GM19463 (cell line): ENCODE data around the gene KRT35.

Experiments used
- ATAC-seq: cut with Tn5 transposase; IDR thresholded peaks from one replicate; pipeline ENCODE4 v1.9.1; 2021; ENCODE audit warnings: mild to moderate bottlenecking, moderate library complexity; ENCODE audit not compliant: unreplicated experiment

The KRT35 gene

GRCh38 chr17:41490000-41490990, 9.3 kb upstream of the KRT35 start:
- ATAC-seq, result no peak

DNA sequence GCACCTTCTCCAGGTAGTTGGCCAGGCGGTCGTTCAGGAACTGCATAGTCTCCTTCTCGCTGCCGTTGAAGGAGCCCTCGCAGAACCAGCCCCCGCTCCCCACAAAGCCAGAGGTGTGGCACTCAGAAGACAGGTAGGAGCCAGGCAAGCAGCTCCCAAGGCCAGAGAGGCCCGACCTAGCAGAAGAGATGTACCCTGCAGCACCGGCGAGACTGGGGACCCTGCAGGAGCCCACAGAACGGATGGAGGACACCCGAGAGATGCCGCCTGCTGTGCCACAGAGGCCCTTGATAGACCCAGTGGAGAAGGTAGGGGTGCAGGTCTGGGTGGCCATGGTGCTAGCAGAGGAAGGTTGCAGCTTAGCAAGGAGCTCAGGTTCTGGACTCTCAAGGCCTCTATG, 8.6 kb upstream of the KRT35 start, which contains the start of gene KRT36:
Gene KRT36, minus strand, starts transcription at position 380 of the 400 bp plus-strand sequence. Its CDS starts 46 bp downstream, at position 334.
- ATAC-seq, result no peak

- ATAC-seq, result no peak
Measured at GRCh38 chr17:41486809-41487530, 6.0 kb upstream of the KRT35 start.

- ATAC-seq, result no peak
Measured at GRCh38 chr17:41486316-41486715, 5.4 kb upstream of the KRT35 start.

- no peak for ATAC-seq
Measured at GRCh38 chr17:41484920-41485904, 4.3 kb upstream of the KRT35 start.

- no peak for ATAC-seq
Measured at GRCh38 chr17:41483991-41484826, 3.3 kb upstream of the KRT35 start.

- ATAC-seq, result no peak
Measured at GRCh38 chr17:41483531-41483930, 2.6 kb upstream of the KRT35 start.

GRCh38 chr17:41480581-41480980, 370 bp downstream of the KRT35 start:
- no peak for ATAC-seq

- no peak for ATAC-seq
Measured at GRCh38 chr17:41480136-41480535, 815 bp downstream of the KRT35 start.

- ATAC-seq, result no peak
Measured at GRCh38 chr17:41478237-41478636, 2.7 kb downstream of the KRT35 start.

- ATAC-seq, result no peak
Measured at GRCh38 chr17:41476866-41477815, 3.8 kb downstream of the KRT35 start.

GRCh38 chr17:41475421-41475820, 5.5 kb downstream of the KRT35 start:
- ATAC-seq, result no peak

DNA sequence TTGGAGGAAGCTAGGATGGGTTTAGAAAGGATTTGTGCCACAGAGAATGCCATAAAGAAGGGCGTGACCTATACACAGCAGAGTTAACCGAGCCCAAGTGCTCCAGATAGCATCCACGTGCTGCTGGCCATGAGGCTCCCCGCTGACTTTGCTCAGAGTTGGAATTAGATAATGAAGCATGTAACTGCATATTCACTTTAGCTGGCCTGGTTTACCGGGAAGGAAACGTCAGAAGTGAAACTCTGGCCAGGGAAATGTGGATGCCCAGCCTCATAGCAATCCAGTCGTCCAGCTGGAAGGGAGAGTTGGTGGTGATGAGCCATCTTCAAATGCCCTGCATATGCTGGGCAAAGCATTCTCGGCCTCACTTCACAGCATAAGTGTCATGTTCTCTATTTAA, 6.1 kb downstream of the KRT35 start:
- ATAC-seq, result no peak

DNA sequence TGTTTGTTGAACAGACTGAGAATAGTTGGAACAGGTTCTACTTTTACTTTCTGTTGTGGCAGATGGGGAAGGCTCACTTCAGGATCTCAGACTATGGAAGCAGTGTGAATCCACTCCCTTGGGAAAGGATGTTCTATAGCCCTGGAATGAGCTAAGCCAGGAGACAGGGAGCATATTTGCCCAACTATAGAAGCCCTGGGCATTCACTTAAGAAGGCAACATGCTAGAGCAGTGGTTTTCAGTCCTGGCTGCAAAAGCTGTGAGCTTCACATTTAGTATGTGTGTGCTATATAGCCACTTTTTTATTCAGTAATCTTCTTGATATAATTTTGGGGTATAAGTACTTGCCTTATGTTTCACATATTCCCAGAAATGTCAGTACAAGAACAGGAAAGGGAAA, 12.6 kb downstream of the KRT35 start:
- ATAC-seq, result no peak

GRCh38 chr17:41467561-41467960, 13.4 kb downstream of the KRT35 start:
- no peak for ATAC-seq

- no peak for ATAC-seq
Measured at GRCh38 chr17:41466988-41467387, 14.0 kb downstream of the KRT35 start, which contains the start of gene KRT32. TSS of gene KRT32 (minus strand) at chr17:41467386. CDS start at chr17:41467325, 61 bp downstream.

DNA sequence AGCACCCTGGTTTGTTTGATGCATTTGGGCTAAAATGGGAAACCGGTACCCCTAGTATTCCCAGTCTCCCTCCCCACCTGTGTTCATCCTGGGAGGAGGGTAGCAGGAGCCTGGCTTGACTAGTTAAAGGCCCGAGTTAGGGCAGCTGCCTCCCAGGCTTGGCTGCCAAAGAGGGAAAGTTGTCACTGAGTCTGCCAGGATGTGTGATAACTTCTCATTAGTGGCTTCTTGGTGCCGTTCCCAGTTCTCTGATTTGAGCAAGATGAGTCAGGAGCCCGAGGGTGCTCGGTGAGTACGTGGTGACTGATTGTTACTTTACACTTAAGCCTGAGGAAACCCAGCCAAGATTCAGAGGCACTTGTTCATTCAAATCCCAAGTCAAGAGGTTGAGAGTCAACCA, 16.3 kb downstream of the KRT35 start:
- ATAC-seq, result no peak

DNA sequence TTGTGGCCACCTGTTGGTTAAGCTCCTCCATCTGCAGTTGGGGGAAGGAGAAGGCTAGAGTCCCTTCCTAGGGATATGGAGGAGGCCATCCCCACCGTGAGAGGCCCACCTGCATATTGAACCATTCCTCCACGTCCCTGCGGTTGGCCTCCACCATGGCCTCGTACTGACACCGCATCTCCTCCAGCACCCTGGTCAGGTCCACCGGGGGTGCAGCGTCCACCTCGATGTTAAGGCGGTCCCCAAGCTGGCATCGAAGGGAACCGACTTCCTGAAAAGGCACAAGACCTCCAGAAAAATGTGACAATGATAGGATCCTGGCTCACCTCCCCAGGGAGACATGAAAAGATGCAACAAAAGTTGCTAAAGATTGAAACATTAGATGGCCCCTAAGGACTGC, 16.8 kb downstream of the KRT35 start:
- no peak for ATAC-seq

DNA sequence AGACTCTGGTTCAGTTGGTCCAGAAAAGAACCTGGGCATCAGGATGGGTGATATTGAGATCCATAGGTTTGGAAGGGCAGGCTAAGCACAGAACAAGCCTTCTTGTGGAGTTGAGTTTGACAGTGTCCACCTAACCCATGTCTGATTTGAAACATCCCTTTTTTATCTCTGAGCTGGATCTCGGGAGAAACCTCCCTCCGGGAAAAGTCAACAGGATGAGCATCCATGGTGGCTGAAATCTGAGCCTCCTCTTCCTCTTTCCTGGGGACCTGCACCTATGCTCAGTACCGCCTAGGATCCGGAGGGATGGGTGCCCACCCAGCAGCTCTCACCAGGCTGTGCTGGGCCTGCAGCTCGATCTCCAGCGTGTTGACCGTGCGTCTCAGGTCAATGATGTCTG, 17.2 kb downstream of the KRT35 start:
- ATAC-seq, result no peak
